K562 treated with DMSO at 1 percent for 48 hours (cell line): ENCODE results near the gene MUC20. TPM values are rescaled to one million over a fixed set of nuclear protein-coding genes. Genes with fewer than 3 reads are reported as not detected.

Source experiments
- total RNA-seq: library from RNA; unstranded; fragments of 300-600 nt; gene quantifications from 2 replicates; pipeline ENCODE4 v1.2.3, GENCODE V29; 2022; ENCODE audit warnings: low replicate concordance; ENCODE audit errors: extremely low read depth

MUC20 gene, protein sequence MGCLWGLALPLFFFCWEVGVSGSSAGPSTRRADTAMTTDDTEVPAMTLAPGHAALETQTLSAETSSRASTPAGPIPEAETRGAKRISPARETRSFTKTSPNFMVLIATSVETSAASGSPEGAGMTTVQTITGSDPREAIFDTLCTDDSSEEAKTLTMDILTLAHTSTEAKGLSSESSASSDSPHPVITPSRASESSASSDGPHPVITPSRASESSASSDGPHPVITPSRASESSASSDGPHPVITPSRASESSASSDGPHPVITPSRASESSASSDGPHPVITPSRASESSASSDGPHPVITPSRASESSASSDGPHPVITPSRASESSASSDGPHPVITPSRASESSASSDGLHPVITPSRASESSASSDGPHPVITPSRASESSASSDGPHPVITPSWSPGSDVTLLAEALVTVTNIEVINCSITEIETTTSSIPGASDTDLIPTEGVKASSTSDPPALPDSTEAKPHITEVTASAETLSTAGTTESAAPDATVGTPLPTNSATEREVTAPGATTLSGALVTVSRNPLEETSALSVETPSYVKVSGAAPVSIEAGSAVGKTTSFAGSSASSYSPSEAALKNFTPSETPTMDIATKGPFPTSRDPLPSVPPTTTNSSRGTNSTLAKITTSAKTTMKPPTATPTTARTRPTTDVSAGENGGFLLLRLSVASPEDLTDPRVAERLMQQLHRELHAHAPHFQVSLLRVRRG
- not detected in 2 replicates for total RNA-seq

GRCh38 chr3:195720831-195721506 is at the start of gene MUC20:
Gene MUC20, plus strand, starts transcription at chr3:195720978. Its CDS starts 30 bp downstream, at chr3:195721008.

Other genes with a start within 250 kb of the MUC20 start
- not detected in 2 replicates for gene PPP1R2, start 177.7 kb upstream of the MUC20 start, total RNA-seq
- gene APOD, start 137.0 kb upstream of the MUC20 start, total RNA-seq = not detected in 2 replicates
- gene MUC4, start 91.0 kb downstream of the MUC20 start, total RNA-seq = not detected in 2 replicates
- not detected in 2 replicates for gene TNK2, start 187.6 kb downstream of the MUC20 start, total RNA-seq